GOT3 (cell line): ENCODE results near the gene GPR107.

Experiments
- DNase-seq: peaks from one replicate; lab custom pipeline; 2025; ENCODE audit warnings: mixed read lengths; lab: John Stamatoyannopoulos, UW

GPR107 gene

GRCh38 chr9:130110166-130110565 lies 56.5 kb downstream of the GPR107 start:
- no peak for DNase-seq

- DNase-seq: no peak
Observed at GRCh38 chr9:130110596-130111021, 56.9 kb downstream of the GPR107 start.

- DNase-seq: no peak
Observed at GRCh38 chr9:130111786-130112537, 58.3 kb downstream of the GPR107 start.

- DNase-seq: no peak
Observed at GRCh38 chr9:130112538-130113151, 58.9 kb downstream of the GPR107 start.

GRCh38 chr9:130114741-130115140 lies 61.0 kb downstream of the GPR107 start:
- no peak for DNase-seq

GRCh38 chr9:130116346-130116745 lies 62.6 kb downstream of the GPR107 start:
- DNase-seq: no peak

GRCh38 chr9:130117376-130117775 lies 63.7 kb downstream of the GPR107 start:
- no peak for DNase-seq

GRCh38 chr9:130117816-130118632 lies 64.3 kb downstream of the GPR107 start:
- no peak for DNase-seq

GRCh38 chr9:130118841-130119518 lies 65.3 kb downstream of the GPR107 start:
- no peak for DNase-seq

- DNase-seq: no peak
Observed at GRCh38 chr9:130119519-130120298, 66.0 kb downstream of the GPR107 start.

GRCh38 chr9:130120299-130120587 lies 66.5 kb downstream of the GPR107 start:
- no peak for DNase-seq

- no peak for DNase-seq
Observed at GRCh38 chr9:130120832-130121231, 67.1 kb downstream of the GPR107 start.

- DNase-seq: no peak
Observed at GRCh38 chr9:130122456-130122855, 68.8 kb downstream of the GPR107 start.

GRCh38 chr9:130124085-130124860 lies 70.6 kb downstream of the GPR107 start:
- DNase-seq: no peak

GRCh38 chr9:130126721-130127433 lies 73.2 kb downstream of the GPR107 start:
- DNase-seq: no peak

GRCh38 chr9:130128251-130128650 lies 74.5 kb downstream of the GPR107 start:
- no peak for DNase-seq

GRCh38 chr9:130128733-130129431 lies 75.2 kb downstream of the GPR107 start:
- DNase-seq: no peak

GRCh38 chr9:130129432-130130061 lies 75.8 kb downstream of the GPR107 start:
- DNase-seq: no peak

- DNase-seq: no peak
Observed at GRCh38 chr9:130132746-130133145, 79.0 kb downstream of the GPR107 start.
